ENCODE measurements around the gene GPR162.
A peak's percentile ranks its signal among the peaks of the same experiment; 100 is the strongest.

Gene GPR162

GRCh38 chr12:6819106-6820030 lies 2.3 kb upstream of the GPR162 start:
- DNase-seq (ENCODE audit: low read depth) = no peak
- no peak overlapping the region for H3K4me3 ChIP-seq (ENCODE audit: low read depth, low read length)

DNA sequence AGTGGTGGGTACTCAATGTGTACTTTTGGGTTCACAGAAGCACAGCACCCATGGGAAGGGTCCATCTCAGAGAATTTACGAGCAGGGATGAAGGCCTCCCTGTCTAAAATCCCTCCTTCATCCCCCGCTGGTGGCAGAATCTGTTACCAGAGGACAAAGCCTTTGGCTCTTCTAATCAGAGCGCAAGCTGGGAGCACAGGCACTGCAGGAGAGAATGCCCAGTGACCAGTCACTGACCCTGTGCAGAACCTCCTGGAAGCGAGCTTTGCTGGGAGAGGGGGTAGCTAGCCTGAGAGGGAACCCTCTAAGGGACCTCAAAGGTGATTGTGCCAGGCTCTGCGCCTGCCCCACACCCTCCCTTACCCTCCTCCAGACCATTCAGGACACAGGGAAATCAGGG lies 1.5 kb upstream of the GPR162 start:
- no peak overlapping the region for H3K4me3 ChIP-seq (ENCODE audit: low read depth, low read length)
- DNase-seq (ENCODE audit: low read depth) = no peak

- peak overlapping the region; percentile 52 for H3K4me3 ChIP-seq (ENCODE audit: low read depth, low read length)
- no peak for DNase-seq (ENCODE audit: low read depth)
Measured at GRCh38 chr12:6822426-6823135, 960 bp downstream of the GPR162 start.

DNA sequence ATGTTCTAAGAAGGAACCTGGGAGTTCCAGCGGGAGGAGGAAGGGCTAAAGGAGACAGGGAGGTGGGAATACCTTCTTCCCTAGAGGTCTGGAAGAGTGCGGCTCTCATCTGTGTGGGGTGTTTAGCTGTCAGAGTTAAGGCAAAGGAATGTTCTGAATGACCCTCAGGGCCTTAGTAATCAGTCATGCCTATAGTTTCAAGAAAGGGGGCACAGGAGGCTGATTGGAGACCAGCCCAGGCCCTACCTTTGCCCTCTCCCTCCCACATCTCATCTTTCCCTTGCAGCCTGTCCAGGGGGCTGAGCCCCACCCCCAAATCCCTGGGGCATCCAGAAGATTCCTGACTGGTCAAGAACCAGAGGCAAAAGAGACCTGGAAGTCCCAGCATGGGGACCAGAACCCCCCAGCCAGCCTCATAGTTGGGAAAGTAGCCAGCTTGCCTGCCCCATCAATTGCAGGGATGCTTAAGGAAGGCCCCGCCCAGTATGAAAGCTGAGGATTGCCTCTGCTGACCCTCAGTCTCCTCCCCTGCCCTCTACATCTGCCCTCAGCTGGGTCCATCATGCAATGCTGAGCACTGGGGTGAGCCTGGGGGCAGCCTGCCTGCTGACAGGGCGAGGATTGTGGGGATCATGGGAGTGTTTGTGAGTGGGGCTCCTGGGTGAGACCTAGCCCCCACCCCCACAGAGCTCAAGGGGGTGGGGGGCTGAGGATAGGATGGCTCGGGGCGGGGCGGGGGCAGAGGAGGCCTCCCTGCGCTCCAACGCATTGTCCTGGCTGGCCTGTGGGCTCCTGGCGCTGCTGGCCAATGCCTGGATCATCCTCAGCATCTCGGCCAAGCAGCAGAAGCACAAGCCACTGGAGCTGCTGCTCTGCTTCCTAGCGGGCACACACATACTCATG lies 1.8 kb downstream of the GPR162 start:
- H3K4me3 ChIP-seq (ENCODE audit: low read depth, low read length) = no peak overlapping the region
- DNase-seq (ENCODE audit: low read depth) = no peak

DNA sequence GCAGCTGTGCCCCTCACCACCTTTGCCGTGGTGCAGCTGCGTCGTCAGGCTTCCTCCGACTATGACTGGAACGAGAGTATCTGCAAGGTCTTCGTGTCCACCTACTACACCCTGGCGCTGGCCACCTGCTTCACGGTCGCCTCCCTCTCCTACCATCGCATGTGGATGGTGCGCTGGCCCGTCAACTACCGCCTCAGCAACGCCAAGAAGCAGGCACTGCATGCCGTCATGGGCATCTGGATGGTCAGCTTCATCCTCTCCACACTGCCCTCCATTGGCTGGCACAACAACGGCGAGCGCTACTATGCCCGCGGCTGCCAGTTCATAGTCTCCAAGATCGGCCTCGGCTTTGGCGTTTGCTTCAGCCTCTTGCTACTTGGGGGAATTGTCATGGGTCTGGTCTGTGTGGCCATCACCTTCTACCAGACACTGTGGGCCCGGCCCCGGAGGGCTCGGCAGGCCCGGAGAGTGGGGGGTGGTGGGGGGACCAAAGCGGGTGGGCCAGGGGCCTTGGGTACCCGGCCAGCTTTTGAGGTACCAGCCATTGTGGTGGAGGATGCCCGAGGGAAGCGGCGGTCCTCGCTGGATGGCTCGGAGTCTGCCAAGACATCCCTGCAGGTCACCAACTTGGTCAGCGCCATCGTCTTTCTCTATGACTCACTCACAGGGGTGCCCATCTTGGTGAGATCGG lies 2.6 kb downstream of the GPR162 start:
- H3K4me3 ChIP-seq (ENCODE audit: low read depth, low read length) = no peak overlapping the region
- DNase-seq (ENCODE audit: low read depth) = no peak

- H3K4me3 ChIP-seq (ENCODE audit: low read depth, low read length) = peak overlapping the region; percentile 42
- DNase-seq (ENCODE audit: low read depth) = no peak
Measured at GRCh38 chr12:6824901-6825381, 3.3 kb downstream of the GPR162 start.

DNA sequence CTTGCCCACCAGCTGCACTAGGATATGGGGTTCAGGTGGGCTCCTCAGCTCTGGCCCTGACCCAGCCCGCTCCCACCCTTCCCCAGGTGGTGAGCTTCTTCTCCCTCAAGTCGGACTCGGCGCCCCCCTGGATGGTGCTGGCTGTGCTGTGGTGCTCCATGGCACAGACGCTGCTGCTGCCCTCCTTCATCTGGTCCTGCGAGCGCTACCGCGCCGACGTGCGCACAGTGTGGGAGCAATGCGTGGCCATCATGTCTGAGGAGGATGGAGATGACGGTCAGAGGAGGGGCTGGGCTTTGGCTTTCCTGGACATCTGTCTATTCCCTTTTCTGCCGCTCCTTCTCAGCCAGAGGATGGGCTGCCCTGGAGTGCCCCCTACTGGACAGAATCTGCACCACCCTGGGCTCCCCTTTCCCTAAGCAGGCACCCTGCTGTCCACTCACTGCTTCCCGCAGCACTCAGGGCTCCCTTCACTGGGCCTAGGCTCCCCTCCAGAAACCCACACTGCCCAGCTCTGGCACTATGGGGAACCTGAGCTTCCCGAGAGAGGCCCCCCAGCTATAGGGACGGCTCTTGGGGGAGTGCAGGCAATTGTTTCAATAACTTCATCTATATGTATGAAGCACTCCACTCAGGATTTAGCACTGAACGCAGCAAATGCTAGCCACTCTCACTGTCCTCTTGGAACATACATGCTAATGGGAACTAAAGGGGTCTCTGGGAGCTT lies 3.9 kb downstream of the GPR162 start:
- H3K4me3 ChIP-seq (ENCODE audit: low read depth, low read length) = peak overlapping the region; percentile 42
- peak; percentile 56 for DNase-seq (ENCODE audit: low read depth)

DNA sequence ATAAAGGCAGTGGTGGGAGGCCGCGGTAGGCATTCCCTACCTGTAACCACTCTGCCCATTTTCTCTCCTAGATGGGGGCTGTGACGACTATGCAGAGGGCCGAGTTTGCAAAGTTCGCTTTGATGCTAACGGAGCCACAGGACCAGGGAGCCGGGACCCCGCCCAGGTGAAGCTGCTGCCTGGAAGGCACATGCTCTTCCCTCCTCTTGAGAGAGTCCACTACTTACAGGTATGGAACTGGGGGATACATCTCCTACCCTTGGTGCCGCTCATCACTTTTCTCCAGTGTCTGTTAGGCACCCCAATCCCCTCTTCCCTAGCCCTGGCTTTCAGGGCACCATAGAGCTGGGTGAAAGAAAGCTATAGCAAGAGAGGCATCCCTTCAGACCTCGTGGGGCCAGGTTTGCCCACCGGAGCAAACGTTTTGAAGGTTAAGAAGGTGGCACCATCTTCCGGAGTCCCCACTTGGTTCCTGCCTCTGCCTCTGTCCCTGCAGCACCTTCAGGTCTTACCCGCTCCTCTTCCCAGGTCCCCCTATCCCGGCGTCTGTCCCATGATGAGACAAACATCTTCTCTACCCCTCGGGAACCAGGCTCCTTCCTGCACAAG lies 4.6 kb downstream of the GPR162 start:
- no peak overlapping the region for H3K4me3 ChIP-seq (ENCODE audit: low read depth, low read length)
- DNase-seq (ENCODE audit: low read depth) = no peak

- DNase-seq (ENCODE audit: low read depth) = no peak
- no peak overlapping the region for H3K4me3 ChIP-seq (ENCODE audit: low read depth, low read length)
Measured at GRCh38 chr12:6826734-6827436, 5.3 kb downstream of the GPR162 start.

DNA sequence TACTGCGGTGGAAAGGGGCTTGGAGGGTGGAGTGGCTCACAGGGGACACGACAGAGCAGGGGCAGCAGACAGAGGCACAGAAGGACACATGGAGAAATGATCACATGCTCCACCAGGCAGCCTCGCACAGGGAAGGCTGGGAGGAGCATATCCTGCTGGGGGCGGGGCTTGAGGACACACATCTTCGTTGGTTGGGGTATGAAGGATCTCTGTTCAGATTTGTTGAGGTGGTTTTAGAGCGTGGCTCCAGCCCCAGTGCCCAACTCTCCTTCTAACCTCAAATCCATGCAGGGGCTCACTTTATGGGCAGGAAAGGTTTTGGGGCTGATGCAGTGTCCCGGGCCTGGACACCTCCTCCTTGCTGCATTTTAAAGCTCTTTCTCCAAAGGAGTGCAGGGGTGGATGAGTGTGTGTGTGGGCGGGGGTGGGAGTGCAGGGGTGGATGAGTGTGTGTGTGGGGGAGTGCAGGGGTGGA lies 5.9 kb downstream of the GPR162 start:
- peak; percentile 62 for DNase-seq (ENCODE audit: low read depth)

DNA sequence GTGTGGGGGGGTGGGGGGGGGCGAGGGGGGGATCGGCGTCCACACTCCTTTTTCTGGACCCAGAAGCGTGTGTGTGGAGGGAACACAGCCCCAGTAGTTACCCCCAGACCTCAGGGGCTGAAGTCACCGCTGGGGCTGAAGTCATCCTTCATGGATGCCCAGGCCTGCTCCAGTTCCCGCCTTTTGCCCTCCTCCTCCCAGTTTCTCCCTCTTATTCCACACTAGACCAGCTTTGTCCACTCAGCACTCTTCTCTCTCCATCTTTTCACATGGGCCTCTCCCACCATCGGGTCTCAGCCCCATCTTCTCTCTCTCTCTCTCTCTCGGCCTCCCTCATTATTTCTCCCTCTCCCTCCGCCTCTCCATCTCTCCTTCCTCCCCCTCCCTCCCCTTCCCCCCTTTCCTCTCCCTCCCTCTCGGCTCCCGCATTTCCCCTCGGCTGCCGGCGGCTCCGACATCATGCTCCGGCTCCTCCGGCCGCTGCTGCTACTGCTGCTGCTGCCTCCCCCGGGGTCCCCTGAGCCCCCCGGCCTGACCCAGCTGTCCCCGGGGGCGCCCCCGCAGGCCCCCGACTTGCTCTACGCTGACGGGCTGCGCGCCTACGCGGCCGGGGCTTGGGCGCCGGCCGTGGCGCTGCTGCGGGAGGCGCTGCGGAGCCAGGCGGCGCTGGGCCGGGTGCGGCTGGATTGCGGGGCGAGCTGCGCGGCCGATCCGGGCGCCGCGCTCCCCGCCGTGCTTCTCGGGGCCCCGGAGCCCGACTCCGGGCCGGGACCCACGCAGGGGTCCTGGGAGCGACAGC lies 6.6 kb downstream of the GPR162 start, which contains the start of gene P3H3:
Gene P3H3, plus strand, starts transcription at position 426 of the 799 bp plus-strand sequence. Its CDS starts 34 bp downstream, at position 460.
- H3K4me3 ChIP-seq (ENCODE audit: low read depth, low read length) = peak within 1 kb of the TSS; percentile 97
- DNase-seq (ENCODE audit: low read depth) = no peak

More for the DNA sequence above, 5.9 kb downstream of the GPR162 start:
- peak overlapping the region; percentile 31 for H3K4me3 ChIP-seq (ENCODE audit: low read depth, low read length)

- peak overlapping the region; percentile 97 for H3K4me3 ChIP-seq (ENCODE audit: low read depth, low read length)
- DNase-seq (ENCODE audit: low read depth) = no peak
Measured at GRCh38 chr12:6828781-6829535, 7.3 kb downstream of the GPR162 start.

- H3K4me3 ChIP-seq (ENCODE audit: low read depth, low read length) = peak overlapping the region; percentile 97
- no peak for DNase-seq (ENCODE audit: low read depth)
Measured at GRCh38 chr12:6829536-6830220, 8.1 kb downstream of the GPR162 start.

DNA sequence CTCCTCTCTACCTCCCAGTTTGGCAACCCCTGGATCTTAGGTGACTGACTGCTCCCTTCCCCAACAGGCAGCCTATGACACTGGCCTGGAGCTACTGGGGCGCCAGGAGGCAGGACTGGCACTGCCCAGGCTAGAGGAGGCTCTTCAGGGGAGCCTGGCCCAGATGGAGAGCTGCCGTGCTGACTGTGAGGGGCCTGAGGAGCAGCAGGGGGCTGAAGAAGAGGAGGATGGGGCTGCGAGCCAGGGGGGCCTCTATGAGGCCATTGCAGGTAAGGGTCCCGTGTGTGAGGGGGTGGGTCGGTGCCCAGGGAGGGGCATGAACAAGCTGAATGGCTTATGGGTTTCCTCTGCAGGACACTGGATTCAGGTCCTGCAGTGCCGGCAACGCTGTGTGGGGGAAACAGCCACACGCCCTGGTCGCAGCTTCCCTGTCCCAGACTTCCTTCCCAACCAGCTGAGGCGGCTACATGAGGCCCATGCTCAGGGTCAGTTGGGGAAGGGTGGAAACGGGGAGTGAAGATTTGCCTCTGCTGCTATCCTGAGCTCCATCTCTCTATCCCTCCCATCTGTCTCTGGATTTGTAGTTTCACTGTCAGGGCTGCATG lies 8.8 kb downstream of the GPR162 start:
- peak overlapping the region; percentile 97 for H3K4me3 ChIP-seq (ENCODE audit: low read depth, low read length)
- DNase-seq (ENCODE audit: low read depth) = no peak

GRCh38 chr12:6830999-6831398 lies 9.4 kb downstream of the GPR162 start:
- no peak for DNase-seq (ENCODE audit: low read depth)
- no peak overlapping the region for H3K4me3 ChIP-seq (ENCODE audit: low read depth, low read length)
